K562 (cell line): ENCODE measurements around the gene RESP18. TPM values are rescaled to one million over a fixed set of nuclear protein-coding genes. Genes with fewer than 3 reads are reported as not detected.
A peak's percentile ranks its signal among the peaks of the same experiment; 100 is the strongest.

Source experiments
- ATAC-seq: fragments of 200-7000 bp; cut with Tn5 transposase; 3 replicates; pipeline ENCODE4 v1.9.1; 2020; ENCODE audit warnings: moderate library complexity
- BruUV-seq: library from RNA; stranded (reverse); fragments of 400-500 nt; replicated peaks from 2 replicates; lab custom pipeline; 2021; lab: Mats Ljungman, UMichigan
- CTCF ChIA-PET: fragments of 300-600 bp; formaldehyde crosslinking; extraction: SDS; loops from one replicate; lab custom pipeline; 2021; ENCODE audit warnings: low intra/inter-chr PET ratio; lab: Yijun Ruan, JAX
- POLR2A ChIA-PET: fragments of 300-600, 350-650 bp; sonication (Branson Sonifier 250); formaldehyde crosslinking; extraction: SDS; loops from one replicate; lab custom pipeline; 2021; ENCODE audit warnings: antibody characterized with exemption, inconsistent platforms; lab: Yijun Ruan, JAX
- DNase-seq, 4 experiments: peaks; one replicate each; pipeline versions ENCODE4 v3.0.0 to v3.0.0-alpha.2; 2011 to 2018; ENCODE audit warnings: low spot score in 3 of 4, mixed read lengths in 3 of 4; ENCODE audit errors: extremely low read depth in 1 of 4
- FAIRE-seq: peaks from 2 replicates; lab custom pipeline; 2011; peaks lifted over from hg19 to GRCh38; lab: Jason Lieb, UNC
- H2AFZ ChIP-seq: 2 replicates; pipeline ENCODE4 v1.6.0; 2011; ENCODE audit warnings: low read depth, low read length, control low read depth, inconsistent platforms
- H3K27ac ChIP-seq: fragments of 200-600 bp; 3 replicates; pipeline ENCODE4 v1.8.0; 2011; ENCODE audit warnings: low read depth, mild to moderate bottlenecking, control low read depth, inconsistent platforms, low read length, moderate library complexity, mixed read lengths; ENCODE audit errors: extremely low read depth
- H3K27me3 ChIP-seq, 2 experiments: fragments of 300-600 bp in 1 of 2; 2 replicates in 1 of 2; 3 replicates in 1 of 2; pipeline versions ENCODE4 v1.6.0 to v1.8.0; 2011; ENCODE audit warnings: inconsistent platforms in 2 of 2, low read length in 2 of 2, mild to moderate bottlenecking in 1 of 2, mixed read lengths in 1 of 2, moderate library complexity in 1 of 2; ENCODE audit not compliant: control insufficient read depth in 2 of 2, insufficient read depth in 2 of 2
- H3K36me3 ChIP-seq: fragments of 300-600 bp; 3 replicates; pipeline ENCODE4 v1.8.0; 2011; ENCODE audit warnings: mild to moderate bottlenecking, low read length, inconsistent platforms; ENCODE audit not compliant: control insufficient read depth, insufficient read depth
- H3K4me1 ChIP-seq, 2 experiments: fragments of 200-600 bp in 1 of 2; replicated peaks in 1 of 2; 2 replicates in 1 of 2; 3 replicates in 1 of 2; pipeline versions ENCODE4 v1.5.1 to v1.8.0; 2011; ENCODE audit warnings: inconsistent platforms in 2 of 2, low read length in 2 of 2, mild to moderate bottlenecking in 1 of 2, mixed read lengths in 1 of 2, moderate library complexity in 1 of 2; ENCODE audit not compliant: control insufficient read depth in 2 of 2, insufficient read depth in 2 of 2
- H3K4me2 ChIP-seq: 2 replicates; pipeline ENCODE4 v1.6.1; 2011; ENCODE audit warnings: low read length, control low read depth, inconsistent platforms, mixed read lengths; ENCODE audit not compliant: insufficient read depth
- H3K4me3 ChIP-seq: fragments of 200-600 bp; sonication (generic), shearing (Covaris generic); 2 replicates; pipeline ENCODE4 v1.5.1; 2016; ENCODE audit warnings: control low read depth, inconsistent platforms
- H3K79me2 ChIP-seq: fragments of 200-600 bp; 3 replicates; pipeline ENCODE4 v1.8.0; 2011; ENCODE audit warnings: low read length, inconsistent platforms; ENCODE audit not compliant: control insufficient read depth, insufficient read depth
- H3K9ac ChIP-seq, 2 experiments: 2 replicates each; pipeline versions ENCODE4 v1.6.0 to v1.6.1; 2011; ENCODE audit warnings: low read depth in 2 of 2, low read length in 2 of 2, control low read depth in 1 of 2, inconsistent platforms in 1 of 2, mild to moderate bottlenecking in 1 of 2, mixed read lengths in 1 of 2; ENCODE audit not compliant: insufficient read depth in 1 of 2
- H3K9me1 ChIP-seq: one replicate; pipeline ENCODE4 v1.6.0; 2011; ENCODE audit warnings: inconsistent platforms, mild to moderate bottlenecking, low read length, moderate library complexity; ENCODE audit not compliant: control insufficient read depth, insufficient read depth
- H3K9me3 ChIP-seq: replicated peaks from 2 replicates; pipeline ENCODE4 v1.5.1; 2011; ENCODE audit warnings: low read depth, low read length, inconsistent platforms; ENCODE audit not compliant: control insufficient read depth, insufficient read depth
- H4K20me1 ChIP-seq: replicated peaks from 2 replicates; pipeline ENCODE4 v1.6.1; 2011; ENCODE audit warnings: low read length, inconsistent platforms, mixed read lengths; ENCODE audit not compliant: control insufficient read depth, insufficient read depth
- BCL6 ChIP-seq: fragments of 250-450 bp; sonication (Bioruptor Pico); IDR thresholded peaks from 2 replicates; pipeline ENCODE4 v1.4.0; 2020
- CHCHD3 ChIP-seq: fragments of 250-450 bp; sonication (Bioruptor Pico); IDR thresholded peaks from 2 replicates; pipeline ENCODE4 v2.1.2; 2022; ENCODE audit warnings: mild to moderate bottlenecking
- L3MBTL2 ChIP-seq: fragments of 450-650 bp; IDR thresholded peaks from 2 replicates; pipeline ENCODE4 v1.6.1; 2016; ENCODE audit warnings: mild to moderate bottlenecking, moderate library complexity
- NFE2 ChIP-seq: IDR thresholded peaks from 2 replicates; pipeline ENCODE4 v1.6.1; 2014; ENCODE audit warnings: antibody characterized with exemption, low read depth
- RREB1 ChIP-seq: fragments of 250-450 bp; sonication (Bioruptor Pico); IDR thresholded peaks from 2 replicates; pipeline ENCODE4 v1.4.0; 2020
- SMARCA4 ChIP-seq: fragments of 450-650 bp; IDR thresholded peaks from 2 replicates; pipeline ENCODE4 v1.6.1; 2016
- SP2 ChIP-seq: IDR thresholded peaks from 2 replicates; pipeline ENCODE4 v1.6.1; 2011; ENCODE audit warnings: mild to moderate bottlenecking, low read depth, low read length, moderate library complexity; ENCODE audit not compliant: poor library complexity, severe bottlenecking; ENCODE audit errors: extremely low read depth
- STAG1 ChIP-seq: sonication (generic); formaldehyde crosslinking; IDR thresholded peaks from 2 replicates; pipeline ENCODE4 v1.5.0; 2020; ENCODE audit warnings: missing genetic modification reagents, borderline replicate concordance
- TFAM ChIP-seq: fragments of 250-450 bp; sonication (Bioruptor Pico); conservative IDR thresholded peaks from 2 replicates; pipeline ENCODE4 v1.5.0; 2021; ENCODE audit warnings: mild to moderate bottlenecking, moderate library complexity
- TSC22D4 ChIP-seq: fragments of 450-650 bp; IDR thresholded peaks from 2 replicates; pipeline ENCODE4 v1.6.1; 2016; ENCODE audit warnings: missing genetic modification characterization, missing biosample characterization, control low read depth
- U2AF2 ChIP-seq: fragments of 200-400 bp; formaldehyde crosslinking; optimal IDR thresholded peaks from 2 replicates; pipeline ENCODE3; 2017; ENCODE audit warnings: low read depth, mild to moderate bottlenecking, low read length
- ZBTB12 ChIP-seq: fragments of 250-450 bp; sonication (Bioruptor Pico); IDR thresholded peaks from 2 replicates; pipeline ENCODE4 v1.4.0; 2020
- ZFP30 ChIP-seq: fragments of 250-450 bp; sonication (Bioruptor Pico); IDR thresholded peaks from 2 replicates; pipeline ENCODE4 v1.8.0; 2022; ENCODE audit warnings: moderate library complexity, mild to moderate bottlenecking, inconsistent platforms, borderline replicate concordance
- ZNF79 ChIP-seq: fragments of 250-450 bp; sonication (Bioruptor Pico); IDR thresholded peaks from 2 replicates; pipeline ENCODE4 v1.4.0; 2020; ENCODE audit warnings: low read depth, mild to moderate bottlenecking, moderate library complexity
- WGBS: fragments of 100-300 bp; shearing (Covaris generic); methylation state at CpG from one replicate; pipeline ENCODE4 v1.1.6; 2016; ENCODE audit warnings: low coverage, mixed read lengths; ENCODE audit not compliant: insufficient coverage; ENCODE audit errors: missing lambda C conversion rate; 5-methylcytosine and 5-hydroxymethylcytosine counted together
- in situ Hi-C: fragments of 300-500 bp; cut with MboI; formaldehyde crosslinking; loops from 4 replicates; pipeline ENCODE4 v1.15.0; 2018; ENCODE audit warnings: inconsistent platforms, mixed read lengths
- intact Hi-C: fragments of 100-400 bp; cut with micrococcal nuclease; formaldehyde crosslinking; loops from 2 replicates; pipeline ENCODE4 v1.14.2; 2022
- polyA plus RNA-seq, 8 experiments: library from polyadenylated mRNA; depleted of rRNA in 4 of 8; stranded (reverse) in 5 of 8; unstranded in 3 of 8; fragments of >200 nt; fragmentation: Nextera tagmentation in 2 of 8; fragmentation: Illumina TruSeq in 1 of 8; extraction: Ambion mirVana in 2 of 8; extraction: Trizol in 1 of 8; gene quantifications; 2 replicates each; pipeline versions ENCODE4 v1.2.1 to v1.2.3, GENCODE V29; 2011 to 2014; ENCODE audit warnings: inconsistent platforms in 1 of 8, missing spikeins in 1 of 8
- total RNA-seq, 7 experiments: library from RNA; depleted of rRNA in 6 of 7; stranded (reverse); fragments of >200 nt in 6 of 7; fragmentation: Illumina TruSeq in 2 of 7; extraction: Trizol in 2 of 7; gene quantifications; 2 replicates each; pipeline versions ENCODE4 v1.2.1 to v1.2.3, GENCODE V29; 2011 to 2021; ENCODE audit warnings: low replicate concordance in 1 of 7
- TF ChIP-seq, protein P1 (sequence below): fragments of 250-450 bp; sonication (Bioruptor Pico); IDR thresholded peaks from 2 replicates; pipeline ENCODE4 v1.8.0; 2021; ENCODE audit warnings: mild to moderate bottlenecking, moderate library complexity

The RESP18 gene
- total and polyA plus RNA-seq, 9 of the 15 experiments (the other 6 are each of a cell fraction or from before 2014, with no cell fraction given): not detected

DNA sequence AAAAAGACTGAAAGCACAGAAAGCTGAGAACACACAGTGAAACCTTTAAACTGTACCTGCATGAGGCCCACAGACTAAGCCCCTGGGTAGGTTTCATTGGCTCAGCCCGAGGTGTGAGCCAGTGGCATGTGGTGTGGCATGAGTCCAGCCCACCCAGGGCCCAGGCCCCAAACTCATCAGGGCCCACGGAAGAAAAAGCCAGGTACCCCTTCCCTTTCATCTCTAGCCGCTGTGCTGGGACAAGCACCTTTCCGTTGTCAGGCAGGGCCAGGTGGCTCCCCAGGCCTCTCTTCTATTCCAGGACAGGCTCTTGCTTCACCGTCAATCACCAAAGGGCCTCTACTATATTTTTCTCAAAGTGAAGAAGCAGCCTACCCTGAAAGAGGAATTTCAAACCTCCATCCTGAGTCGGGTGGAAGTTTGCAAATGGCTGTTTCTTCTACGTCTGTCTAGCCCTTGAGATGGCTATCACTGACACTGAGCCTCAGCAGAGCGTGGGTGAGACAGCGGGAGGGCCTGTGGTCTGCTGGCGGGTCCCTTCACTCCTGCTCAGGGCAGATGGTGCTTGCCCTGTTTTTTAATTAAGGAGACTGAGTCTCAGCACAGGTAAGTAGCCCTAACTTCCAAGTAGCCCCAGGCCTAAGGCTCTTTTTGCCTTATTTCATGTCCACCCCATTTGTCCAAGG is 44.8 kb downstream of the RESP18 start:
- H3K27ac ChIP-seq: peak overlapping the region; percentile 65; the same call in 2 of the 3 replicates
- BruUV-seq: no TSS peak
- peaks cover 32 to 66% of the 10 kb centered on the region in 2 experiments for H3K4me1 ChIP-seq
- 14% methylated on average over 6 of the region's 10 CpGs for WGBS
- H3K27me3 ChIP-seq: no peaks in the 10 kb centered on the region
- H4K20me1 ChIP-seq: no peaks in the 10 kb centered on the region
- ATAC-seq (peak; percentile 55), DNase-seq (peak; percentile 34 to 59 (median 48)), FAIRE-seq (peak; percentile 55)
- CTCF ChIA-PET: no interaction called here
- H3K79me2 ChIP-seq: no peaks in the 10 kb centered on the region
- peak overlapping the region; percentile 91 for H2AFZ ChIP-seq
- peak overlapping the region; percentile 46 for H3K4me2 ChIP-seq
- peak overlapping the region; percentile 46 to 80 for H3K9ac ChIP-seq
- in situ Hi-C loops (no loop called here), intact Hi-C loops (no loop called here)
- no peaks in the 10 kb centered on the region for H3K36me3 ChIP-seq
- POLR2A ChIA-PET: interaction anchor here (0.7 kb wide), 1 partner anchor 9 kb away, joined by 8 read pairs; the partner anchor contains the start of gene DNAJB2
- H3K4me3 ChIP-seq: no peak overlapping the region
- H3K9me3 ChIP-seq: no peaks in the 10 kb centered on the region
- no peaks in the 10 kb centered on the region for H3K9me1 ChIP-seq
- TF ChIP-seq RREB1 (no peak), BCL6 (CRISPR knock-in tag) (no peak), L3MBTL2 (peak; percentile 14; the same call in 1 of the 2 replicates), TFAM (no peak), SMARCA4 (0 out of 2 replicates have a peak, but pooled peaks have one; percentile 13), CHCHD3 (no peak), STAG1 (CRISPR knock-in tag) (no peak), ZNF79 (no peak), TSC22D4 (tag) (no peak), SP2 (no peak), ZBTB12 (CRISPR knock-in tag) (no peak), NFE2 (no peak), U2AF2 (no peak), ZFP30 (CRISPR knock-in tag) (no peak)
- TF ChIP-seq, protein P1, sequence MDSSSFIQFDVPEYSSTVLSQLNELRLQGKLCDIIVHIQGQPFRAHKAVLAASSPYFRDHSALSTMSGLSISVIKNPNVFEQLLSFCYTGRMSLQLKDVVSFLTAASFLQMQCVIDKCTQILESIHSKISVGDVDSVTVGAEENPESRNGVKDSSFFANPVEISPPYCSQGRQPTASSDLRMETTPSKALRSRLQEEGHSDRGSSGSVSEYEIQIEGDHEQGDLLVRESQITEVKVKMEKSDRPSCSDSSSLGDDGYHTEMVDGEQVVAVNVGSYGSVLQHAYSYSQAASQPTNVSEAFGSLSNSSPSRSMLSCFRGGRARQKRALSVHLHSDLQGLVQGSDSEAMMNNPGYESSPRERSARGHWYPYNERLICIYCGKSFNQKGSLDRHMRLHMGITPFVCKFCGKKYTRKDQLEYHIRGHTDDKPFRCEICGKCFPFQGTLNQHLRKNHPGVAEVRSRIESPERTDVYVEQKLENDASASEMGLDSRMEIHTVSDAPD (CRISPR knock-in tag): no peak
